GM18502 (cell line): ENCODE data around the gene EIF4E.
"Not testable (repeated sequence)": the region's sequence is repeated elsewhere in the genome, so short reads cannot be mapped to it uniquely, and the experiment has no call there.

ENCODE experiments used
- ATAC-seq: cut with Tn5 transposase; IDR thresholded peaks from one replicate; pipeline ENCODE4 v1.9.1; 2021; ENCODE audit warnings: mild to moderate bottlenecking; ENCODE audit not compliant: unreplicated experiment, poor library complexity

The EIF4E gene

DNA sequence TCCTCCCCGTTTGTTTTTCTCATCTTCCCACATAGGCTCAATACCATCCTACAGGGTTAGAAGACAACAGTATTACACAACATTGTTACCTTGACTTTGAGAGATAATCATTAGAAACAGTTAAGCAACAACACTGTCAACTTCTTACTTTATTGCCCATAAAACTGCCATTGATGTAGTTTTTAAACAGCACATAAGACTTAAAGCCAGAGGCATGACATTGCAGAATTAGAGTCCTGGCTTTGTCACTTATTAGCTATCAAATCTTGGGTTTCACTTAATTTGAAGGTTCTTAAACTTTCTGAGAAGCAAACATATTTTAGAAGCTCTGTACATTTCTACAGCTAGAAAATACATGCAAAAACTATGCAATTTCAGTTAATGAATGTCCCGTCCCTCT lies 41.8 kb downstream of the EIF4E start:
- no peak for ATAC-seq

DNA sequence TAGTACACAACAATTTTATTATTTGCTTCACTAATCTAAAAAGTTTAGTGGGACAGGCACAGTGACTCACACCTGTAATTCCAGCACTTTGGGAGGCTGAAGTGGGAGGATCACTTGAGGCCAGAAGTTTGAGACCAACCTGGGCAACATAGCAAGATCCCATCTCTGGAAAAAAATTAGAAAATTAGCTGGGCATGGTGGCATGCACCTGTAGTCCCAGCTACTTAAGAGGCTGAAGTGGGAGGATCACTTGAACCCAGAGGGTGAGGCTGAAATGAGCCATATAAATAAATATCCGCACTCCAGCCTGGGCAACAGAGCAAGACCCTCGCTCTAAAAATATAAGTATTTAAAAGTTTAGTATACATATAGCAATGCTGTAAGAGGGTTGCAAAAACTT lies 42.6 kb downstream of the EIF4E start:
- not testable (repeated sequence) for ATAC-seq

DNA sequence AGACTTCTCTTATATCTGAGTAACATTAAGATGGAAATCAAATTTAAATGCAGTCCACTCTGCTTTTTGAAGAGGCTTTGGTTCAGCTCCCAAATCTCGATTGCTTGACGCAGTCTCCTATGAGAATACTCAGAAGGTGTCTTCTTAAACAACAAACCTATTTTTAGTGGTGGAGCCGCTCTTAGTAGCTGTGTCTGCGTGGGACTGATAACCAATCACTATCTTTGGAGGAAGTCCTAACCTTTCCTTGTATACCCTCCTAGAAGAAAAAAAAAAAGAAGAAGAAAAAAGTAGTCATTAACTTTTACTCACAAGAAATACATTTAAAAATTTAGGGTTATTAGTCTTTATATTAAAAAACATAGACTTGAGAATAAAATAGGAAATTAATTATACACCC lies 48.0 kb downstream of the EIF4E start:
- not testable (repeated sequence) for ATAC-seq

DNA sequence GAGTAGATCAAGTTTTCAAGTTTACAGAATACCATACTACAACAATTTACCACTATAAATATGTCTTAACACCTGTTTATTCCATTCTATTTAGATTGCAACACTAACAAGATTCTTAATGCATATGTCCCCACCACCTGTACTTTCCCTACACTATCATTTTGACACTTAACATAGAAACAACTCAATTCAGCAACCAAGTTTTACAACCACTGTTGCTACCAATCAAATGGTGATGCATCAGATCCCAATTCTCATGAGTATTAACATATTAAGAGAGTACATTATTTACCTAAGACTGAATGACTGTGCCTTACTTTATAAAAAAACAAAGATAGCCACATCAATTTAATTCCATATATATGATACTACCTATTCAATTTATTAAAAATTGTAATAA lies 49.4 kb downstream of the EIF4E start:
- ATAC-seq = no peak

DNA sequence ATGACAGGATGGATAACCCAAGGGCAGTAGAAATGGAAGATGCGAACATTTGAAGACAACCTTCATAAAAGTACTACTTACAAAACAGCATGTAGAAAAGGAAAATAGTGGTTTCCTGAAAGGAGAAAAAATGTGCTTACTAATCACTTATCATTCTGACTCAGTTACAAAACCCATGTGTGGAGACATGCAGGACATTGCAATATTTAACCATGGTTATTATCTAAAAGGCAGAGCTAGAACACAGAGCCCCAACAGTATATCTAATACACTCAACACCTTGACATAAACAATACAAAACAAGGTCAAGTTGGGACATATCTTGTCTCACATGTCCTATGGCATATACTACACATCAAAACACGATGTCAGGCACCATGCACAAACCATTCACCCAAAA lies 55.9 kb downstream of the EIF4E start:
- no peak for ATAC-seq

DNA sequence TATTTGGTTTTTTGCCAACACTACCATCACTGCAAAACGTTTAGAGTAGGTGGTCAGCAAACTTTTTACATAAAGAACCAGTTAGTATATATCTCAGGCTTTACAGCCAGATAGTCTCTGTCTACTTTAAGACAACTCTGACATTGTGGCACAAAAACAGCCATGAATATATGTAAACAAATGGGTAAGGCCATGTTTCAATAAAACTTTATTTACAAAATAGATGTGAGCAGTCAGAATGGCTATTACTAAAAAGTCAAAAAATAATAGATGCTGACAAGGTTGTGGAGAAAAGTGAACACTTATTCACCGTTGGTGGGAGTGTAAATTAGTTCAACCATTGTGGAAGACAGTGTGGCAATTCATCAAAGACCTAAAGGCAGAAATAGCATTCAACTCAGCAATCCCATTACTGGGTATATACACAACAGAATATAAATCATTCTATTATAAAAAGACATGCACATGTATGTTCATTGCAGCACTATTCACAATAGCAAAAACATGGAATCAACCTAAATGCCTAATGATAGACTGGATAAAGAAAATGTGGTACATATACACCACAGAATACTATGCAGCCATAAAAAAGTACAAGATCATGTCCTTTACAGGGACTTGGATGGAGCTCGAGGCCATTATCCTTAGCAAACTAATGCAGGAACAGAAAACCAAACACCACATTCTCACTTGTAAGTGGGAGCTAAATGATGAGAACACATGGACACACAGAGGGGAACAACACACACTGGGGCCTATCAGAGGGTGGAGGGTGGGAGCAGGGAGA lies 56.6 kb downstream of the EIF4E start:
- ATAC-seq = not testable (repeated sequence)

DNA sequence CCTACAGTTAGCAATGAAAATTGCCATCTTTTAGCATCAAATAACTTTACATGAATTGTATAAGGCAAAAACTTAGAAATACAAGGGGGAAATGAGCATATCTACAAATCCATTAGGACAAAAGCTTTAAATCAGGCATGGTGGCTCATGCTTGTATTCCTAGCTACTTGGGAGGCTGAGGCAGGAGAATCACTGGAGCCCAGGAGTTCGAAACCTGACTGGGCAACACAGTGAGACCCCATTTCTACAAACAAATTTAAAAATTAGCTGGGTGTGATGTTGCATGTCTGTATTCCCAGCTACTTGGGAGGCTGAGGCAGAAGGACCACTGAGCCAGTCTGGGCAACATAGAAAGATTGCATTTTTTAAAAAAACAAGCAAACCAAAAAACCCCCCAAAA lies 61.3 kb downstream of the EIF4E start:
- no peak for ATAC-seq

DNA sequence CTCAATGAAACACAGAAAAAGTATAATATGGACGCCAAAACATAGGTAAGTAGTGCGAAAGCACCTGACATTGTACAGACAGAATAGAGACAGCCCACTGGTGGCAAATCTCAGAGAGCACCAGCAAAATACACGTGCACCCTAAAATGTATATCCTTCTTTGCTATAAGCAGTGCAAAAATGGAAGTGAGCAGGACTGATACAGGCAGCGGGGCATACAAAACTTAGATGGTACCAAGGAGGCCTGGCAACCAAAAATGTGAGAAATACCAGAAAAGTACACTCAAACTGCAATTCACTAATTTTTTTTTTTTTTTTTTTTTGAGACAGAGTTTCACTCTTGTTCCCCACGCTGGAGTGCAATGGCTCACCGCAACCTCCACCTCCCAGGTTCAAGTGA lies 63.9 kb downstream of the EIF4E start:
- ATAC-seq = no peak

DNA sequence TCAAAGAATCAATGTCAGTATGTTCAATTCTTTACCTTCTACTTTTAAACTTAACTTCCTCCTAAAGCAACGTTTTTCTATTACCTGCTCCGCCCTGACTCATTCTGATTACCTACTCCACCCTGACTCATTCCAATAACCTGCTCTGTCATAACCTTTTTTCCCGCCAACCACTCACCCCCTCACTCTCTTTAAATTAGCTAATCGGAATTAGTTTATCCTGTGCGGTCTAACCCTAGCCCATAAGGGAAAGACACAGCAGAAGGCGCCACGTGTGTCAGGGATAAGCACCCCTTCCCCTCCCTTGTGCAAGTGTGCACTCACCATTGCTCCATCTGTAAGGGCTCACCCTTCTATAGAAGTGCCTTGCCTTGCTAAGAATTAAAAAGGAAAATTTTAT lies 64.4 kb downstream of the EIF4E start:
- ATAC-seq = no peak

DNA sequence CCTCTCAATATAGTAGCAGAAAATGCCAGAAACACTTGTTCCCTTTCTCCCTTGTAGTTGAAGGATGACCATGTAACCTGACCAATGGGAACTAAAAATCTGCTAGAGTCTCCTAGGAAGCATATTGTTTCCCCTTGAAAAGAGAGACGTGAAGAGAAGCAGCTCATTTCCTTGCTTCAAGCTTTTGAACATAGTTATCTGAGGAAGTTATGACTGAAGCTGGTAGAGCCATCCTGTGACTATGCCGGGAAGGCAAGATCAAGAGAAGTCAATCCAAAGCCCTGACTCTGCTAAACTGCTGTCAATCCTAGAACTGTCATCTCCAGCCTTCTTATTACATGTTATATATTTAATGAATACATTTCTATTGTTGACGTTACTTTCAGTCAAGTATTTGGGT lies 66.6 kb downstream of the EIF4E start:
- no peak for ATAC-seq

DNA sequence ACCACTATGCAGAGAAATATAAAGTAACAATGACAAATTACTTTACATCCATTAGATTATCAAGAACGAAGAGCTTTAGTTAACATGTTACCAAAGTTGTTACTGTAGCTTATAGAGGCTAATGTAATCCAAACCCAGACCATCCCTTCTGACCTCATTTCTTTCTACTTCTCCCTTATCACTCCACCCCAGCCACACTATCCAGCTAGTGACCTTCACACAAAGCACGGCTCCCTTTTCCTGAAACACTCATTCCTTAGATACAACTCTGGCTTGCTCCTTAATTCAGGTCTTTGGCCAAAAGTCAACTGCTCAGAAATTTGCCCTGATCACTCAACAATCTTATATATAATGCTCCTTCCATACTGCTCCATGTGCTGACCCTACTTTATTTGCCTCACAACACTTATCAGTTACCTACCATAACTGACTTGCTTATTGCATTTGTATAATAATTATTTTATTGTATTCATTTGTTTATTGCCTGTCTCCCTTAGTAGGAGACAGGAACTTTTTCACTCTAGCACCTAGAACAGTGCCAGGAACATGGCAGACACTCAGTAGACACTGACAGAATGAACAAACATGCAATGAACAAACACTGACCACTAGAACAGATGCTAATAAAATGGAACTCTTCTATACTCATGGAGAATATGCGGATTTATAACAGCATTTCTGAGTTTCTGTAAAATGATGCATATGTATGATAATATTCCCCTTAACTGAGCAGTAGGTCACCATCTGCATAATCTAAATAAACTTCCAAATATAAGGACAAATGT lies 67.6 kb downstream of the EIF4E start:
- no peak for ATAC-seq

DNA sequence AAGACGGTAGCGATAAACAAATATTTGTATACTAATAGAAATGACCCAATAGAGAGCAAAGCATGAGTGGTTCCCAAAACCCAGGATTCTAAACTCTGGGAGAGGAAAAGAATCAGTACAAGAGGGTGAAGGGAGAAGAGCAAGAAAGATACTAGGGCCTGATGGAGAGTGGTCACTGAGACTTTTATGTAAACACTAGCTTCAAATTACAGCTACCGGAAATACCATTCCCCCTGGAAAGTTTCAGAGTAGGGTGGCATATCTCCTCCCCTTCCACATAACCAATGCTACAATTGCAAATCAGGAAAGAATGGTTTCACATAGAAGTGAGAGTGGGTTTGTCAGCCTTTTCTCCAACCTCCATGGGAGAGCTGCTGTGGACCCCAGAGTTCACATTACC lies 77.1 kb downstream of the EIF4E start:
- no peak for ATAC-seq

DNA sequence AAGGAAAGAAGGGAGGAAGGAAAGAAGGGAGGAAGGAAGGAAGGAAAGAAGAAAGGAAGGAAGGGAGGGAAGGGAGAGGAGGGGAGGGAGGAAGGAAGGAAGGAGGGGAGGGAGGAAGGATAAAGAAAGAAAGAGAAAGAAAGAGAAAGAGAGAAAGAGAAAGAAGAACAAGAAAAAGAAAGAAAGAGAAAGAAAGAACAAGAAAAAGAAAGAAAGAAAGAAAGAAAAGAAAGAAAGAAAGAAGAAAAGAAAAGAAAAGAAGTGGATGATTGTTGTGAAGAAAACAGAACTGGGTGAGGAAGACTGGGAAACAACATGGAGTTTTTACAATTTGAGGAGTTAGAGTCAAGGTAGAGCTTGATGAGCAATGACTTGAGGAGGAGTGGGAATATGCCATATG lies 78.0 kb downstream of the EIF4E start:
- no peak for ATAC-seq

DNA sequence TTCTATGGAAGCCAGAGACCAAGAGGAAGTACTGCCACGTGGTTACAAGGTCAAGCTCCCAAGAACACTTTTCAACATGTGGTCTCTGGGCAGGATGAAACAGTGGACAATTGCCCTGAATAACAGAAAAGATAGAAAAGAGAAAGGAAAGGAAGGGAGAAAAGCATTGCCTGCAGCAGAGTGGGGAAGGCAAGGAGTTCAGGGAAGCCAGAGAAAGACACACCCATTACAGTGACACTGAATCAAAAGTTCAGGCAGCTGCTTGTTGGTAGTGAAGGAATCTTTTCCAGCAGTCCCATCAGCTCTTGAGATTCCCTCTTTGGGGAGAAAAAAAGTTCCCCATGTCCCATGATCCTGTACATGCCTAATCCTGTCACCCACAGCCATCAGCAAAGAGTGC lies 80.5 kb downstream of the EIF4E start:
- ATAC-seq = no peak

DNA sequence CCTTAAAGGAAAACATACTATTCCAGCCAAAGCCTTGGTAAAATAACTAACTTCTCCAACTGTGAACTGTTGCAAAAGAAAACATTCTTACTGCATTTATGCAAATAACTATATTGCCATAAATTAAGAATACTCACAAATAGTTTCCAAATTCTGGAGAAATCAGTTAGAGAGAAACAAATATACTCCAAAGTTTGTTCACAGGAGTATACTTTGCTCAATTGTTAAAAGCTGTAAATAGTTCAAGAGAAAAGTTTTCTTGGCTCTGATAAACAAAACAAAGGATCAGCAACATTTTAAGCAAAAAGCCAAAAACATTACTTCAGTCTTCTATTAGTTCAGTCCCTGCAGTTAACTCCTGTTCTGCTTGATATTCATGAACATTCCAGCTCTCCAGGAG lies 83.0 kb downstream of the EIF4E start:
- ATAC-seq = no peak

DNA sequence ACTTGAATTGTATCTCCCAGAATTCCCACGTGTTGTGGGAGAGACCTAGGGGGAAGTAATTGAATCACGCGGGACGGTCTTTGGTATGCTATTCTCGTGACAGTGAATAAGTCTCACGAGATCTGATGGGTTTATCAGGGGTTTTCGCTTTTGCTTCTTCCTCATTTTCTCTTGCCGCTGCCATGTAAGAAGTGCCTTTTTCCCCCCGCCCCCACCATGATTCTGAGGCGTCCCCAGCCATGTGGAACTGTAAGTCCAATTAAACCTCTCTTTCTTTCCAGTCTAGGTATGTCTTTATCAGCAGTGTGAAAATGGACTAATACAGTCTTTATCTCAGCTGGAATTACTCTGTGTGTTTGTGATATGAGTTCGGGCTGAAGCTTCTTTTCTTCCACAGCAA lies 86.0 kb downstream of the EIF4E start:
- not testable (repeated sequence) for ATAC-seq

DNA sequence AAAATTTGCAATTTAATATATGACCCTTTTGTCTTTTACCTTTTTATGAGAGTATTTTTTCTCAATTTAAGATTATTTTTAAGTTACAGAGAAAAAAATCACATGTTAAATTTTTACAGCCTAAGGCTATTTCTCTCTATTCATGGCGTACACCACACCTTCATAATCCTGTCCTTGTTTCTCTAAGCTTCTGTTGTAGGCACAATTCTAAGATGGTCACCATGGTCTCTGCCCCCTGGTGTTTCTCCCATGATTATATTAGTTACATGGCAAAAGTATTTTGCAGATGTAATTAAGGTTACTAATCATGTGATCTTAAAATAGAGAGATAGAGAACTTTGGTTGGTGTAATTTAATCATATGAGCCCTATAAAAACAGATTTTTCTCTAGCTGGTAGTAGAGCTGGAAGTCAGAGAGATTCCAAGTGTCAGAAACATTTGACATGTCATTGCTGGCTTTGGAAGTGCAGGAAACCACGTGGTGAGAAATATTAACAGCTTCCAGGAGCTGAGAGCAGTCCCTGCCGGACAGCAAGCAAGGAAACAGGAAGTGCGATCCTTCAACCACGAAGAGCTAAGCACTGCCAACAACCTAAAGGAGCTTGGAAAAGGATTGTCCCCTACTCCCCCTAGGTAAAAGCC lies 89.8 kb downstream of the EIF4E start:
- ATAC-seq = no peak

DNA sequence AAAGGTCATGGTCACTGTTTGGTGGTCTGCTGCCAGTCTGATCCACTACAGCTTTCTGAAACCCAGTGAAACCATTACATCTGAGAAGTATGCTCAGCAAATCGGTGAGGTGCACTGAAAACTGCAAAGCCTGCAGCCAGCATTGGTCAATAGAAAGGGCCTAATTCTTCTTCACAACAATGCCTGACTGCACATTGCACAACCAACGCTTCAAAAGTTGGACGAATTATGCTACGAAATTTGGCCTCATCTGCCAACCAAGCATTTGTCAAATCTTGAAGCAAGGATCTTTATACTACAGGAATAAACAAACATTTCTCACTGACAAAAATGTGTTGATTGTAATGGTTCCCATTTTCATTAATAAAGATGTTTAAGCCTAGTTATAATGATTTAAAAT lies 90.4 kb downstream of the EIF4E start:
- ATAC-seq = no peak

DNA sequence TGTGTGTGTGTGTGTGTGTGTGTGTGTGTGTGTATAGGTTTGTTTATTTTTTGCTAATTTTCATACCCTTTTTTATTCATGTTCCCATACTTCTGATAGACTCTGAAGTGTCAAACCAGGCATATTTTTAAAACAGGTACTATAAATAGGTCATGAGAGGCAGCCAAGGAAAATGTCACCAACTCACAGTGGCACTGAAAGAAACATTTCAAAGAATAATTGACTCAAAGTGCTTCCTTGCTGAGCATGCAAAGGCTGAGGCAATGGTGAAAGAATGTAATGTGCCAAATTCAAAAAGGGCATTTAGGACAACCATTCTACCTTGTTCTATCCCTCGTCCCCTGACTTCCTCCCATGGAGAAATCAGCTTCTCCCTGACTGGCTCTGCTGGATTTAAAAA lies 95.5 kb downstream of the EIF4E start:
- ATAC-seq = no peak

DNA sequence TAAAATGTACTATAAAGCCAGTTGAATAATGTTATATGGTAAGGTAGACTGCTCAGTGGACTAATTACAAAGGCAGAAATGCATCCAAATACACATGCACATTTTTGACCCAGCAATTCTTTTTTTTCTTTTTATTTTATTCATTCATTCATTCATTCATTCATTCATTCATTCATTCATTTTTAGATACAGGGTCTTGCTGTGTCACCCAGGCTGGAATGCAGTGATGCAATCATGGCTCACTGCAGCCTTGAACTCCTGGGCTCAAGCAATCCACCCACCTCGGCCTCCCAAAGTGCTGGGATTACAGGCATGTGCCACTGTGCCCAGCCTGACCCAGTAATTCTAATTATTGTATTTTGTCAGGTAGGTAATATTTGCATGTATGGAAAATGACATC lies 97.9 kb downstream of the EIF4E start:
- not testable (repeated sequence) for ATAC-seq
